Measurements from ENCODE around the gene OR6C65.

DNA sequence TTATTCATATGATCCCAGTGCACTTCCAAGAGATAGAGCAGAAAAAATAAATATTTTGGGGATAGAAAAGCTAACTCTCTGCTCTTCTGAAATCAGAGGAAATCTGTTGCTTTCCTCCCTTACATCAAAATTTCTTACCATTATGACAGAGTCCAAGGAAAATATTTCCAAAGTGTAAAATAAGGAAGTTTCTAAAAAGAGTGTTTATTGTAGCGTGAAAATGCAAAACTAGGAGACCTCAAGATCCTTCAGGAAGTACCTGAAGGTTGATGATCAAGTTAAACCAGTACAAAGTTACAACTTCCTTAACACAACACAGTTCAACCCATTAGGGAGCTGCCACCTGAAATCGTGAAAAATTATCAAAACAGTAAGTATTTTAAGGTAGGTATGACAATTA is 43.4 kb downstream of the OR6C65 start, which contains the start of gene OR6C2:
- TF ChIP-seq, protein P1, sequence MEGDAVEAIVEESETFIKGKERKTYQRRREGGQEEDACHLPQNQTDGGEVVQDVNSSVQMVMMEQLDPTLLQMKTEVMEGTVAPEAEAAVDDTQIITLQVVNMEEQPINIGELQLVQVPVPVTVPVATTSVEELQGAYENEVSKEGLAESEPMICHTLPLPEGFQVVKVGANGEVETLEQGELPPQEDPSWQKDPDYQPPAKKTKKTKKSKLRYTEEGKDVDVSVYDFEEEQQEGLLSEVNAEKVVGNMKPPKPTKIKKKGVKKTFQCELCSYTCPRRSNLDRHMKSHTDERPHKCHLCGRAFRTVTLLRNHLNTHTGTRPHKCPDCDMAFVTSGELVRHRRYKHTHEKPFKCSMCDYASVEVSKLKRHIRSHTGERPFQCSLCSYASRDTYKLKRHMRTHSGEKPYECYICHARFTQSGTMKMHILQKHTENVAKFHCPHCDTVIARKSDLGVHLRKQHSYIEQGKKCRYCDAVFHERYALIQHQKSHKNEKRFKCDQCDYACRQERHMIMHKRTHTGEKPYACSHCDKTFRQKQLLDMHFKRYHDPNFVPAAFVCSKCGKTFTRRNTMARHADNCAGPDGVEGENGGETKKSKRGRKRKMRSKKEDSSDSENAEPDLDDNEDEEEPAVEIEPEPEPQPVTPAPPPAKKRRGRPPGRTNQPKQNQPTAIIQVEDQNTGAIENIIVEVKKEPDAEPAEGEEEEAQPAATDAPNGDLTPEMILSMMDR (IDR thresholded peaks at IDR 0.05) = no peak
- no peak for TF ChIP-seq POLR2A (IDR thresholded peaks at IDR 0.05)
